Stimulated activated naive B cell treated with anti-CD40 and anti-IgM and Interleukin-4, amounts not matched to agents 10 μg/mL and 1 μg/mL and 100 μg/mL, for 72 hours (primary cell): ENCODE data around the gene PPP1CB.
"Not testable (repeated sequence)": the region's sequence is repeated elsewhere in the genome, so short reads cannot be mapped to it uniquely, and the experiment has no call there.

Experiments
- ATAC-seq, 2 donors: fragments of 150-1000 bp; cut with Tn5 transposase; replicated peaks; 2 replicates each; pipeline ENCODE4 v1.10.0; 2021; ENCODE audit warnings: moderate library complexity in 1 of 2
- DNase-seq: peaks from one replicate; pipeline ENCODE4 v3.0.0; 2021
- H3K27ac Mint-ChIP-seq: one replicate; pipeline ENCODE4 v1.8.0; 2022; ENCODE audit warnings: mild to moderate bottlenecking, mixed read lengths
- H3K27me3 Mint-ChIP-seq, 2 donors: one replicate each; pipeline ENCODE4 v1.8.0; 2022; ENCODE audit warnings: mixed read lengths in 2 of 2
- H3K36me3 Mint-ChIP-seq, 2 donors: one replicate each; pipeline ENCODE4 v1.8.0; 2022; ENCODE audit warnings: mixed read lengths in 2 of 2, mild to moderate bottlenecking in 1 of 2
- H3K4me1 Mint-ChIP-seq, 2 donors: one replicate each; pipeline ENCODE4 v1.8.0; 2022; ENCODE audit warnings: mixed read lengths in 2 of 2, mild to moderate bottlenecking in 1 of 2
- H3K4me3 Mint-ChIP-seq, 2 donors: one replicate each; pipeline ENCODE4 v1.8.0; 2022; ENCODE audit warnings: mild to moderate bottlenecking in 2 of 2, mixed read lengths in 2 of 2, moderate library complexity in 1 of 2
- H3K9me3 Mint-ChIP-seq, 2 donors: one replicate each; pipeline ENCODE4 v1.8.0; 2022; ENCODE audit warnings: mixed read lengths in 2 of 2, mild to moderate bottlenecking in 1 of 2

Gene PPP1CB

GRCh38 chr2:28776471-28776870 is 24.8 kb downstream of the PPP1CB start:
- no peaks in the 10 kb centered on the region for H3K9me3 Mint-ChIP-seq
- H3K27me3 Mint-ChIP-seq, result no peaks in the 10 kb centered on the region
- peak overlapping the region; percentile 76 for H3K27ac Mint-ChIP-seq
- H3K36me3 Mint-ChIP-seq, result peaks cover 2 to 16% of the 10 kb centered on the region in 2 donors
- no peak for ATAC-seq
- no peak overlapping the region for H3K4me3 Mint-ChIP-seq
- H3K4me1 Mint-ChIP-seq, result peaks cover 5 to 30% of the 10 kb centered on the region in 2 donors
- no peak for DNase-seq

- DNase-seq (no peak), ATAC-seq (no peak)
- Mint-ChIP-seq H3K27ac (no peak overlapping the region), H3K4me3 (no peak overlapping the region), H3K27me3 (no peaks in the 10 kb centered on the region), H3K4me1 (peaks cover 5 to 20% of the 10 kb centered on the region in 2 donors), H3K9me3 (no peaks in the 10 kb centered on the region), H3K36me3 (peaks cover 8 to 28% of the 10 kb centered on the region in 2 donors)
Measured at GRCh38 chr2:28778392-28778791, 26.8 kb downstream of the PPP1CB start.

- DNase-seq (no peak), ATAC-seq (no peak)
- H3K27me3 Mint-ChIP-seq, result no peaks in the 10 kb centered on the region
- H3K4me1 Mint-ChIP-seq, result peaks cover 3 to 16% of the 10 kb centered on the region in 2 donors
- H3K36me3 Mint-ChIP-seq, result peaks cover 8 to 28% of the 10 kb centered on the region in 2 donors
- no peak overlapping the region for H3K4me3 Mint-ChIP-seq
- H3K27ac Mint-ChIP-seq, result no peak overlapping the region
- H3K9me3 Mint-ChIP-seq, result no peaks in the 10 kb centered on the region
Measured at GRCh38 chr2:28779001-28779400, 27.4 kb downstream of the PPP1CB start.

GRCh38 chr2:28780496-28780895 is 28.9 kb downstream of the PPP1CB start:
- no peaks in the 10 kb centered on the region for H3K9me3 Mint-ChIP-seq
- H3K27me3 Mint-ChIP-seq, result no peaks in the 10 kb centered on the region
- H3K4me1 Mint-ChIP-seq, result peaks cover 3 to 14% of the 10 kb centered on the region in 2 donors
- H3K4me3 Mint-ChIP-seq, result no peak overlapping the region
- peaks cover 12 to 31% of the 10 kb centered on the region in 2 donors for H3K36me3 Mint-ChIP-seq
- DNase-seq, result no peak
- no peak for ATAC-seq
- no peak overlapping the region for H3K27ac Mint-ChIP-seq

DNA sequence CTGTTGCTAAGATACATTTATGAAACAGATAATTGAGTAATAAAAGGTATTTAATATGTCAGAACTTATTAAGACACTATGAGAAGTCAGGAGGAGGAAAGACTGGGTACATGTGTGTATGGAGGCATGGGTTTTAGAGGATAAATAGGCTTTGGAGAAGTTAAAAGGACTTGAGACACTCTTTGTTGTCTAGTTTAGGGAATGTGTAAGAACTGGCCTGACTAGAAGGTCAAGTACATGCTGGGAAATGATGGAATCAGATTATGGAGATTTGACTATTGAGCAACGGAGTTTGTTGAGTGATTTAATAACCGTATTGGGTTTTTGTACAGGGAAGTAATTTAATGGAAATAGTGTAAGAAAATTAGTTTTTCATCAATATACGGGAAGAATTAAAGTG is 30.8 kb downstream of the PPP1CB start:
- Mint-ChIP-seq H3K27me3 (no peaks in the 10 kb centered on the region), H3K27ac (no peak overlapping the region), H3K4me1 (peaks cover 3 to 8% of the 10 kb centered on the region in 2 donors), H3K9me3 (no peaks in the 10 kb centered on the region), H3K4me3 (no peak overlapping the region), H3K36me3 (peaks cover 15 to 28% of the 10 kb centered on the region in 2 donors)
- ATAC-seq (no peak), DNase-seq (no peak)

- ATAC-seq, H3K27me3 Mint-ChIP-seq: not testable (repeated sequence)
Measured at GRCh38 chr2:28784570-28784969, 32.9 kb downstream of the PPP1CB start.

DNA sequence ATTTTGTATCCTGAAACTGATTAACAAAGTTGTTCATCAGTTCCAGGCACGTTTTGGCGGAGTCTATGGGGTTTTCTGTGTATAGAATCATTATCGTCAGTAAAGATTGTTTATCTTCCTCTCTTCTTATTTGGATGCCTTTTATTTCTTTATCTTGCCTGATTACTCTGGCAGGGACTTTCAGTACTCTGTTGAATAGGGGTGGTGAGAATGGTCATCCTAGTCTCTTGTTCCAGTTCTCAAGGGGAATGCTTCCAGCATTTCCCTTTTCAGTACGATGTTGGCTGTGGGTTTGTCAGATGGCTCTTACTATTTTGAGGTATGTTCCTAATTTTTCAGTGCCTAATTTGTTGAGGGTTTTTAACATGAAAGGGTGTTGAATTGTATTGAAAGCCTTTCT is 45.0 kb downstream of the PPP1CB start:
- H3K4me1 Mint-ChIP-seq, result peaks cover 8 to 28% of the 10 kb centered on the region in 2 donors
- DNase-seq (no peak), ATAC-seq (no peak)
- peak overlapping the region; percentile 15 for H3K27ac Mint-ChIP-seq
- no peaks in the 10 kb centered on the region for H3K27me3 Mint-ChIP-seq
- H3K4me3 Mint-ChIP-seq, result no peak overlapping the region
- peaks cover 45 to 59% of the 10 kb centered on the region in 2 donors for H3K36me3 Mint-ChIP-seq
- H3K9me3 Mint-ChIP-seq, result peaks cover 0 to 4% of the 10 kb centered on the region in 2 donors

More at GRCh38 chr2:28784570-28784969, 32.9 kb downstream of the PPP1CB start:
- not testable (repeated sequence) for H3K27ac Mint-ChIP-seq, DNase-seq, H3K4me3 Mint-ChIP-seq, H3K4me1 Mint-ChIP-seq, H3K9me3 Mint-ChIP-seq
- H3K36me3 Mint-ChIP-seq, result peaks cover 34 to 39% of the 10 kb centered on the region in 2 donors

GRCh38 chr2:28801726-28802125 is 50.1 kb downstream of the PPP1CB start:
- H3K4me1 Mint-ChIP-seq, result peaks cover 2 to 16% of the 10 kb centered on the region in 2 donors
- DNase-seq, result no peak
- peaks cover 0 to 2% of the 10 kb centered on the region in 2 donors for H3K9me3 Mint-ChIP-seq
- no peak for ATAC-seq
- no peak overlapping the region for H3K4me3 Mint-ChIP-seq
- no peaks in the 10 kb centered on the region for H3K27me3 Mint-ChIP-seq
- no peak overlapping the region for H3K27ac Mint-ChIP-seq
- peaks cover 34 to 38% of the 10 kb centered on the region in 2 donors for H3K36me3 Mint-ChIP-seq

DNA sequence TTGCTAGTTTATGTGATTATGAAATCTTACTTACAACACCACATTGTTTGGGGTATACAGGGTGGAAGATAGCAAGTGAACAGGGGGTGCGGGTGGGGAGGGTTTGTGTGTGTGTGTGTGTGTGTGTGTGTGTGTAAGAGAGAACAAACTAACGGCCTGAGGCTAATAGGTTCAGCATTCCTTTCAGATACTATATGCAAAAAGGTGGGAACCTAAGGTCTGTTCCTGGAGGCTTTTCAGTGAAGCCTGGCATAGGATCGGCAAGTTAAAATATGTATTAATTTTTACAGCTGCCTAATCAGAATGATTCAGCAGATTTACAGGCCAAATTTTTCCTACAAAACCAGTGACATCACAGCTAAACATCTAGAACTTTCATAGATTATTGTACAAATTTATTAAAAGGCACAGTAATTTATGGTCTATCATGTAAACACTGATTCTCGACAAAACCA is 51.4 kb downstream of the PPP1CB start:
- no peak overlapping the region for H3K4me3 Mint-ChIP-seq
- peaks cover 0 to 2% of the 10 kb centered on the region in 2 donors for H3K9me3 Mint-ChIP-seq
- H3K36me3 Mint-ChIP-seq, result peaks cover 25 to 27% of the 10 kb centered on the region in 2 donors
- peak overlapping the region; percentile 25 for H3K27ac Mint-ChIP-seq
- H3K4me1 Mint-ChIP-seq, result peaks cover 2 to 5% of the 10 kb centered on the region in 2 donors
- H3K27me3 Mint-ChIP-seq, result no peaks in the 10 kb centered on the region
- ATAC-seq, result no peak
- DNase-seq, result no peak

GRCh38 chr2:28809927-28810326 is 58.3 kb downstream of the PPP1CB start:
- Mint-ChIP-seq H3K9me3 (peaks cover 0 to 2% of the 10 kb centered on the region in 2 donors), H3K27me3 (no peaks in the 10 kb centered on the region), H3K4me1 (peaks cover 2 to 7% of the 10 kb centered on the region in 2 donors), H3K4me3 (peak overlapping the region; percentile 83 to 88), H3K36me3 (peaks cover 10 to 14% of the 10 kb centered on the region in 2 donors), H3K27ac (no peak overlapping the region)
- no peak for DNase-seq
- no peak for ATAC-seq

DNA sequence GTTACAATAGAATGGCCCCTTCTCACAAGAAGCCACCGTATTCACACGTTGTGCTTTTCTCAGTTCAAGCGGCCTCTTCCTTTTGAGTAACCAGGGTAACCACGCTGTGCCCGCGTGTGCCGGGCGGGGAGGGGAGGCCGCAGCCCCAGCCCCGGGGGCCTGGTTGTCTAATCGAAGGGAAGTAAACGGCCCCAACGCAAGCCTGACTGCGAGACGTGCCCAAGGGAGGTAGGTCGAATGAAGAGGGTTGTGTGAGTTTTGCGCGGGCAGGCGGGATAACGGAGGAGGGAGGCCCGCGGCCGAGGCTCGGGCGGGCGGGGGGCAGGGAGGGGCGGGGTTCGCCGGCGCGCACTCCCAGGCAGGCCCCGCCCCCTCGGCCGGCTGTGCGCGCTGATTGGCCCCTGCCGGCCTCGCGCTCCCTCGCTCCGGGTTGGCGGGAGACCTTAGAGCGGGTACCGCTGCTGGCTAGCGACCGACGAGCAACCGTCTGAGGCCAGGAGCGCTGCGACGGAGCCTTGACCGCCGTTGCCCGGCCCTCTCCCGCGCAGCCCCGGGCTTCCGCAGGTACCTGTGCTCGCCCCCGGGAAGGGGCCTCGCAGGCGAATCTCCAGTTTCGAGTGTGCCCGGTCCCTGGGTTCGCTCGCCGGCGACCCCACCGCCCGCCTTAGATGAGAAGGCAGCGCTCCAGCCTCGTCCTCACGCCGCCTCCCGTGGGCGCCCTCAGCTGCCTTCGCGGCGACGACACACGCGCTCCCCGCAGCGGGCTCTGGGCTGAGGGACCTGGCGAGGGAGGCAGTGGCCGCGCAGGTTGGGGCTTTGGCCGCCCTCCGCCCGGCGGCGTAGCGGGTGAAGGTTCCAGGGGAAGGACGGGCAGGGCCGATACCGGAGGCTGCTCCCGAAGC is 59.0 kb downstream of the PPP1CB start, which contains the start of gene SPDYA:
TSS of gene SPDYA (plus strand) at position 451 of the 902 bp plus-strand sequence. CDS start 5,181 bp downstream, outside the sequence.
- peaks cover 2 to 7% of the 10 kb centered on the region in 2 donors for H3K4me1 Mint-ChIP-seq
- ATAC-seq, result peak; percentile 91 to 94
- H3K27me3 Mint-ChIP-seq, result no peaks in the 10 kb centered on the region
- DNase-seq, result peak; percentile 58
- H3K36me3 Mint-ChIP-seq, result peaks cover 10 to 12% of the 10 kb centered on the region in 2 donors
- peak within 1 kb of the TSS; percentile 27 for H3K27ac Mint-ChIP-seq
- peaks cover 0 to 2% of the 10 kb centered on the region in 2 donors for H3K9me3 Mint-ChIP-seq
- peak within 1 kb of the TSS; percentile 83 to 88 for H3K4me3 Mint-ChIP-seq

DNA sequence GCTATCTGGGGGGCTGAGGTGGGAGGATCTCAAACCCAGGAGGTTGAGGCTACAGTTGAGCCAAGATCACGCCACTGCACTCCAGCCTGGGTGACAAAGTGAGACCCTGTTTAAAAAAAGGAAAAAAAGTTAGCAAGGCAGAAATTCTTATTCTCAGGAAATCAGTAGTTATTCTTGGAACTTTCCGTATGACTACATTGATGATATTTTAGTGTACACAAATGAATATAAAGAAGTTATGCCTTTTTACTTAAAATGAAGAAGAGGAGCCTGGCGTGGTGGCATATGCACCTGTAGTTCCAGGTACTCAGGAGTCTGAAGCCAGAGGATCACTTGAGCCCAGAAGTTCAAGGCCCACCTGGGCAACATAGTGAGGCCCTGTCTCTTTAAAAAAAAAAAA is 66.4 kb downstream of the PPP1CB start:
- no peaks in the 10 kb centered on the region for H3K36me3 Mint-ChIP-seq
- no peaks in the 10 kb centered on the region for H3K9me3 Mint-ChIP-seq

GRCh38 chr2:28821295-28821958 is 69.8 kb downstream of the PPP1CB start:
- no peaks in the 10 kb centered on the region for H3K36me3 Mint-ChIP-seq
- ATAC-seq (peak; percentile 67 to 74), DNase-seq (peak; percentile 49)
- no peak overlapping the region for H3K4me3 Mint-ChIP-seq
- H3K27ac Mint-ChIP-seq, result no peak overlapping the region
- peaks cover 0 to 12% of the 10 kb centered on the region in 2 donors for H3K4me1 Mint-ChIP-seq
- H3K9me3 Mint-ChIP-seq, result no peaks in the 10 kb centered on the region
- H3K27me3 Mint-ChIP-seq, result no peaks in the 10 kb centered on the region

More for the DNA sequence above, 66.4 kb downstream of the PPP1CB start:
- H3K27ac Mint-ChIP-seq, result no peak overlapping the region
- peak in 1 of 2 donors; percentile 38 for ATAC-seq
- no peak for DNase-seq
- H3K4me1 Mint-ChIP-seq, result peaks cover 0 to 12% of the 10 kb centered on the region in 2 donors
- no peaks in the 10 kb centered on the region for H3K27me3 Mint-ChIP-seq
- H3K4me3 Mint-ChIP-seq, result peak overlapping the region in 1 of 2 donors; percentile 14

DNA sequence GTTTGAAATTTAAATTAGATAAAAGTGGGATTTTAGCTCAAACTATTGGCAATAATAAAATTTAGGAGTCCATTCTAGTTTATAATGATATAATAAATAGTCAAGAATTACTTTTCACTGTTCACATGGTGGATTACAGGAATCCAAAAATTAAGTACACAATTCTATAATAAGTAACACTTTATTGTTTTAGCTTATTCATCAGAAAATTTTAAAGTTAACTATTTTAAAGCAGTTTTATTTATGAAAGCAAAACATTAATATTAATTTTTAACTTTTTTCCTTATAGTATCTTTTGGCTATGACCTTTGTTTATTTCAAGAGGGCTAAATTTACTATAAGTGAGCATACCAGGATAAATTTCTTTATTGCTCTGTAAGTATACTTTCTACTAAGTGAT is 70.4 kb downstream of the PPP1CB start:
- no peak for DNase-seq
- Mint-ChIP-seq H3K4me1 (peaks cover 0 to 5% of the 10 kb centered on the region in 2 donors), H3K36me3 (no peaks in the 10 kb centered on the region), H3K27me3 (no peaks in the 10 kb centered on the region), H3K4me3 (no peak overlapping the region), H3K27ac (no peak overlapping the region), H3K9me3 (no peaks in the 10 kb centered on the region)
- ATAC-seq, result no peak
